WTC11 (cell line): ENCODE data around the gene PABPC1L2A.

ENCODE experiments used
- ELF4 ChIP-seq: sonication (generic); formaldehyde crosslinking; IDR thresholded peaks from 2 replicates; pipeline ENCODE4 v1.8.1; 2022; ENCODE audit warnings: low read depth, mild to moderate bottlenecking, moderate library complexity, missing genetic modification reagents
- GRHL2 ChIP-seq: fragments of 250-450 bp; sonication (Bioruptor Pico); IDR thresholded peaks from 2 replicates; pipeline ENCODE4 v1.8.0; 2022; ENCODE audit warnings: mild to moderate bottlenecking, moderate library complexity; ENCODE audit not compliant: insufficient replicate concordance, severe bottlenecking
- NR2C2 ChIP-seq: sonication (generic); formaldehyde crosslinking; IDR thresholded peaks from 2 replicates; pipeline ENCODE4 v1.8.0; 2022; ENCODE audit warnings: mild to moderate bottlenecking, missing genetic modification reagents
- RELA ChIP-seq: sonication (generic); formaldehyde crosslinking; IDR thresholded peaks from 2 replicates; pipeline ENCODE4 v1.8.1; 2022; ENCODE audit warnings: missing genetic modification reagents, mild to moderate bottlenecking, borderline replicate concordance
- SOX15 ChIP-seq: fragments of 250-450 bp; sonication (Bioruptor Pico); IDR thresholded peaks from 2 replicates; pipeline ENCODE4 v1.9.0; 2021; ENCODE audit warnings: mild to moderate bottlenecking
- TP53 ChIP-seq: sonication (generic); formaldehyde crosslinking; IDR thresholded peaks from 2 replicates; pipeline ENCODE4 v1.8.1; 2023; ENCODE audit warnings: mild to moderate bottlenecking, missing genetic modification reagents
- TF ChIP-seq, protein P1 (sequence below): sonication (generic); formaldehyde crosslinking; IDR thresholded peaks from 2 replicates; pipeline ENCODE4 v1.8.1; 2022; ENCODE audit warnings: low read depth, missing genetic modification reagents, borderline replicate concordance
- TF ChIP-seq, protein P2 (sequence below): fragments of 200-600 bp; IDR thresholded peaks from 2 replicates; pipeline ENCODE4 v1.8.0; 2022; ENCODE audit warnings: antibody characterized with exemption
- TF ChIP-seq, protein P3 (sequence below): sonication (generic); formaldehyde crosslinking; conservative IDR thresholded peaks from 2 replicates; pipeline ENCODE4 v1.8.1; 2022; ENCODE audit warnings: mild to moderate bottlenecking, missing genetic modification reagents
- TF ChIP-seq, protein P4 (sequence below): sonication (generic); formaldehyde crosslinking; IDR thresholded peaks from 2 replicates; pipeline ENCODE4 v1.8.1; 2023; ENCODE audit warnings: mild to moderate bottlenecking, missing genetic modification reagents
- TF ChIP-seq, protein P5 (sequence below): sonication (generic); formaldehyde crosslinking; IDR thresholded peaks from 2 replicates; pipeline ENCODE4 v1.8.0; 2022; ENCODE audit warnings: mild to moderate bottlenecking, missing genetic modification reagents
- TF ChIP-seq, protein P6 (sequence below): sonication (generic); formaldehyde crosslinking; IDR thresholded peaks from 2 replicates; pipeline ENCODE4 v1.8.1; 2023; ENCODE audit warnings: mild to moderate bottlenecking, missing genetic modification reagents, moderate library complexity
- TF ChIP-seq, protein P7 (sequence below): sonication (generic); formaldehyde crosslinking; IDR thresholded peaks from 2 replicates; pipeline ENCODE4 v1.8.1; 2022; ENCODE audit warnings: mild to moderate bottlenecking, moderate library complexity, missing genetic modification reagents

DNA sequence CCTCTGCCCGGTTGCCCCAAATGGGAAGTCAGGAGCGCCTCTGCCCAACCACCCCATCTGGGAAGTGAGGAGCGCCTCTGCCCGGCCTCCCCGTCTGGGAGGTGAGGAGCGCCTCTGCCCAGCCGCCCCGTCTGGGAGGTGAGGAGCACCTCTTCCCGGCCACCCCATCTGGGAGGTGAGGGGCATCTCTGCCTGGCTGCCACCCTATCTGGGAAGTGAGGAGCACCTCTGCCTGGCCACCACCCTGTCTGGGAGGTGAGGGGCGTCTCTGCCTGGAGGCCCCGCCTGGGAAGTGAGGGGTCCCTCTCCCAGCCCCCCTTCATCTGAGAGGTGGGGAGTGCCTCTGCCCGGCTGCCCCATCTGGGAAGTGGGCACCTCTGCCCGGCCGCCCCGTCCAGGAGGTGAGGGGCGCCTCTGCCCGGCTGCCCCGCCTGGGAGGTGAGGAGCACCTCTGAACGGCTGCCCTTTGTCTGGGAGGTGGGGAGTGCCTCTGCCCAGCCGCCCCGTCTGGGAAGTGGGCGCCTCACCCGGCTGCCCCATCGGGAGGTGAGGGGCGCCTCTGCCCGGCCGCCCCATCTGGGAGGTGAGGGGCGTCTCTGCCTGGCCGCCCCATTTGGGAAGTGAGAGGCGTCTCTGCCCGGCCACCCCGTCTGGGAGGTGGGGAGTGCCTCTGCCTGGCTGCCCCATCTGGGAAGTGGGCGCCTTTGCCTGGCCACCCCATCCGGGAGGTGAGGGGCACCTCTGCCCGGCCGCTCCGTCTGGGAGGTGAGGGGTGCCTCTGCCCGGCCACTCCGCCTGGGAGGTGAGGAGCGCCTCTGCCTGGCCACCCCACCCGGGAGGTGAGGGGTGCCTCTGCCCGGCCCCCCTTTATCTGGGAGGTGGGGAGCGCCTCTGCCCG lies 10.6 kb downstream of the PABPC1L2A start:
- TF ChIP-seq, protein P1, sequence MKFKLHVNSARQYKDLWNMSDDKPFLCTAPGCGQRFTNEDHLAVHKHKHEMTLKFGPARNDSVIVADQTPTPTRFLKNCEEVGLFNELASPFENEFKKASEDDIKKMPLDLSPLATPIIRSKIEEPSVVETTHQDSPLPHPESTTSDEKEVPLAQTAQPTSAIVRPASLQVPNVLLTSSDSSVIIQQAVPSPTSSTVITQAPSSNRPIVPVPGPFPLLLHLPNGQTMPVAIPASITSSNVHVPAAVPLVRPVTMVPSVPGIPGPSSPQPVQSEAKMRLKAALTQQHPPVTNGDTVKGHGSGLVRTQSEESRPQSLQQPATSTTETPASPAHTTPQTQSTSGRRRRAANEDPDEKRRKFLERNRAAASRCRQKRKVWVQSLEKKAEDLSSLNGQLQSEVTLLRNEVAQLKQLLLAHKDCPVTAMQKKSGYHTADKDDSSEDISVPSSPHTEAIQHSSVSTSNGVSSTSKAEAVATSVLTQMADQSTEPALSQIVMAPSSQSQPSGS (CRISPR knock-in tag) = no peak
- TF ChIP-seq, protein P2, sequence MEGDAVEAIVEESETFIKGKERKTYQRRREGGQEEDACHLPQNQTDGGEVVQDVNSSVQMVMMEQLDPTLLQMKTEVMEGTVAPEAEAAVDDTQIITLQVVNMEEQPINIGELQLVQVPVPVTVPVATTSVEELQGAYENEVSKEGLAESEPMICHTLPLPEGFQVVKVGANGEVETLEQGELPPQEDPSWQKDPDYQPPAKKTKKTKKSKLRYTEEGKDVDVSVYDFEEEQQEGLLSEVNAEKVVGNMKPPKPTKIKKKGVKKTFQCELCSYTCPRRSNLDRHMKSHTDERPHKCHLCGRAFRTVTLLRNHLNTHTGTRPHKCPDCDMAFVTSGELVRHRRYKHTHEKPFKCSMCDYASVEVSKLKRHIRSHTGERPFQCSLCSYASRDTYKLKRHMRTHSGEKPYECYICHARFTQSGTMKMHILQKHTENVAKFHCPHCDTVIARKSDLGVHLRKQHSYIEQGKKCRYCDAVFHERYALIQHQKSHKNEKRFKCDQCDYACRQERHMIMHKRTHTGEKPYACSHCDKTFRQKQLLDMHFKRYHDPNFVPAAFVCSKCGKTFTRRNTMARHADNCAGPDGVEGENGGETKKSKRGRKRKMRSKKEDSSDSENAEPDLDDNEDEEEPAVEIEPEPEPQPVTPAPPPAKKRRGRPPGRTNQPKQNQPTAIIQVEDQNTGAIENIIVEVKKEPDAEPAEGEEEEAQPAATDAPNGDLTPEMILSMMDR = no peak
- TF ChIP-seq GRHL2 (CRISPR knock-in tag) = no peak
- no peak for TF ChIP-seq SOX15 (CRISPR knock-in tag)
- TF ChIP-seq, protein P3, sequence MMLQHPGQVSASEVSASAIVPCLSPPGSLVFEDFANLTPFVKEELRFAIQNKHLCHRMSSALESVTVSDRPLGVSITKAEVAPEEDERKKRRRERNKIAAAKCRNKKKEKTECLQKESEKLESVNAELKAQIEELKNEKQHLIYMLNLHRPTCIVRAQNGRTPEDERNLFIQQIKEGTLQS = no peak
- no peak for TF ChIP-seq RELA (CRISPR knock-in tag)
- TF ChIP-seq, protein P4, sequence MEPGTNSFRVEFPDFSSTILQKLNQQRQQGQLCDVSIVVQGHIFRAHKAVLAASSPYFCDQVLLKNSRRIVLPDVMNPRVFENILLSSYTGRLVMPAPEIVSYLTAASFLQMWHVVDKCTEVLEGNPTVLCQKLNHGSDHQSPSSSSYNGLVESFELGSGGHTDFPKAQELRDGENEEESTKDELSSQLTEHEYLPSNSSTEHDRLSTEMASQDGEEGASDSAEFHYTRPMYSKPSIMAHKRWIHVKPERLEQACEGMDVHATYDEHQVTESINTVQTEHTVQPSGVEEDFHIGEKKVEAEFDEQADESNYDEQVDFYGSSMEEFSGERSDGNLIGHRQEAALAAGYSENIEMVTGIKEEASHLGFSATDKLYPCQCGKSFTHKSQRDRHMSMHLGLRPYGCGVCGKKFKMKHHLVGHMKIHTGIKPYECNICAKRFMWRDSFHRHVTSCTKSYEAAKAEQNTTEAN (CRISPR knock-in tag) = no peak
- TF ChIP-seq NR2C2 (CRISPR knock-in tag) = no peak
- TF ChIP-seq, protein P5, sequence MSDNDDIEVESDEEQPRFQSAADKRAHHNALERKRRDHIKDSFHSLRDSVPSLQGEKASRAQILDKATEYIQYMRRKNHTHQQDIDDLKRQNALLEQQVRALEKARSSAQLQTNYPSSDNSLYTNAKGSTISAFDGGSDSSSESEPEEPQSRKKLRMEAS (CRISPR knock-in tag) = no peak
- TF ChIP-seq, protein P6, sequence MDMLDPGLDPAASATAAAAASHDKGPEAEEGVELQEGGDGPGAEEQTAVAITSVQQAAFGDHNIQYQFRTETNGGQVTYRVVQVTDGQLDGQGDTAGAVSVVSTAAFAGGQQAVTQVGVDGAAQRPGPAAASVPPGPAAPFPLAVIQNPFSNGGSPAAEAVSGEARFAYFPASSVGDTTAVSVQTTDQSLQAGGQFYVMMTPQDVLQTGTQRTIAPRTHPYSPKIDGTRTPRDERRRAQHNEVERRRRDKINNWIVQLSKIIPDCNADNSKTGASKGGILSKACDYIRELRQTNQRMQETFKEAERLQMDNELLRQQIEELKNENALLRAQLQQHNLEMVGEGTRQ (CRISPR knock-in tag) = no peak
- TF ChIP-seq TP53 (CRISPR knock-in tag) = no peak
- TF ChIP-seq, protein P7, sequence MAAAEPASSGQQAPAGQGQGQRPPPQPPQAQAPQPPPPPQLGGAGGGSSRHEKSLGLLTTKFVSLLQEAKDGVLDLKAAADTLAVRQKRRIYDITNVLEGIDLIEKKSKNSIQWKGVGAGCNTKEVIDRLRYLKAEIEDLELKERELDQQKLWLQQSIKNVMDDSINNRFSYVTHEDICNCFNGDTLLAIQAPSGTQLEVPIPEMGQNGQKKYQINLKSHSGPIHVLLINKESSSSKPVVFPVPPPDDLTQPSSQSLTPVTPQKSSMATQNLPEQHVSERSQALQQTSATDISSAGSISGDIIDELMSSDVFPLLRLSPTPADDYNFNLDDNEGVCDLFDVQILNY = no peak
- TF ChIP-seq ELF4 (CRISPR knock-in tag) = no peak
